ENCODE results near the gene RAD51B. TPM values are rescaled to one million over a fixed set of nuclear protein-coding genes. Genes with fewer than 3 reads are reported as not detected.

Gene RAD51B
- total and polyA plus RNA-seq, 9 of the 15 experiments (the other 6 are each of a cell fraction or from before 2014, with no cell fraction given): 8.5 to 17.3 (median 11.3) TPM

DNA sequence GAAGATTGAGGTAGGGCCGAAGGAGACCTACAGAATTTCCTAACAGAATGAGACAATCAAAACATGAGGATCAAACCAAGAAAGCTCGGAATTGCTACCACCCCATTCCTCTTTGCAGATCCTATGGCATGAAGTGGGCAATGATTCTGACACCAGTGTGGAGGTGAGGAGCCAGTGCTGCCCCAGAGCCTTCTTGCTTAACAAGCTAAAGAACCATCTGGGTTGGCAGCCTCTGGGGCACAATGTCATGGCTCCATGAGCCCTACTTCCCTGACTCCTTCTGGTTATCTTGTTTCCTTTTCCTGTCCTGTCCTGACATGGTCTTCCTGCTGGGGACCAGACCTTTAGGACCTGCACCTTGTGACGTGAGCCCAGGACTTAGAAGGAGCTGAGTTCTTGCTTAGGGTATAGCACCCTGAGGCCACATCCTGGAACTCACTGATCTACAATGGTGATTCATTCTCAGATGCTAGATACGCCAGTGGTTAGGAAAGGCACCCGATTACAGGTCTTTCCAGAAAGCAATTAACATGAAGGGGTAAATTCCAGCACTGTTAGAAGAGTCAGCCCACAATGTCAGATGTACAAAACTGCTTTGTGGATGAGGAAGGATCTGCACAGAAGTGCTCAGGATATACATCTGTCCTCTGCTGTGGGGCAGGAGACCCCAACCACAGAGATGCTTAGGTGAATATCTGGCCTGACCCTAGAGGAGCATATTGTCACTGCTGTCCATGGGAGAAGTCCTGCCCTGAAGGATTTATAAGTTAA, 649.0 kb downstream of the RAD51B start:
- Histone ChIP-seq H3K27me3 (ENCODE audit: control insufficient read depth in 2 of 2, insufficient read depth in 2 of 2, low read length in 2 of 2) (no peaks in the 10 kb centered on the region), H3K4me3 (no peak overlapping the region), H3K4me1 (replicated peaks in 1 of 2; ENCODE audit: control insufficient read depth in 2 of 2, insufficient read depth in 2 of 2, low read length in 2 of 2) (no peaks in the 10 kb centered on the region; a peak in 2 of 5 replicates), H2AFZ (ENCODE audit: low read depth, low read length) (no peak overlapping the region), H3K9me3 (replicated peaks; ENCODE audit: control insufficient read depth, insufficient read depth, low read depth, low read length) (no peaks in the 10 kb centered on the region), H3K36me3 (ENCODE audit: control insufficient read depth, insufficient read depth, low read length) (no peaks in the 10 kb centered on the region), H3K9me1 (ENCODE audit: control insufficient read depth, insufficient read depth, low read length) (no peaks in the 10 kb centered on the region), H3K4me2 (ENCODE audit: insufficient read depth, low read length) (no peak overlapping the region), H3K27ac (ENCODE audit: extremely low read depth, low read depth, low read length) (no peak overlapping the region), H3K79me2 (ENCODE audit: control insufficient read depth, insufficient read depth, low read length) (no peaks in the 10 kb centered on the region), H3K9ac (ENCODE audit: insufficient read depth in 1 of 2, low read depth in 2 of 2, low read length in 2 of 2) (no peak overlapping the region), H4K20me1 (replicated peaks; ENCODE audit: control insufficient read depth, insufficient read depth, low read length) (no peaks in the 10 kb centered on the region)
- 52% methylated on average over 5 of the region's 5 CpGs for WGBS (ENCODE audit: insufficient coverage, low coverage, missing lambda C conversion rate)
- no peak for ATAC-seq
- ChIA-PET POLR2A (interaction anchor here (0.6 kb wide), 1 partner anchor 290 kb away, joined by 3 read pairs; no protein-coding TSS in a partner anchor), CTCF (ENCODE audit: low intra/inter-chr PET ratio) (no interaction called here)
- TF ChIP-seq FOSL1 (tag; conservative IDR thresholded peaks at IDR 0.05) (peak; percentile 80), SP1 (CRISPR knock-in tag; IDR thresholded peaks at IDR 0.05) (no peak), CBX2 (IDR thresholded peaks at IDR 0.05; ENCODE audit: insufficient read depth, low read length, poor library complexity, severe bottlenecking) (no peak), JUND (IDR thresholded peaks at IDR 0.05; ENCODE audit: borderline replicate concordance, low read depth, low read length) (0 out of 2 replicates have a peak, but pooled peaks have one; percentile 7), JUND (tag; IDR thresholded peaks at IDR 0.05; ENCODE audit: borderline replicate concordance, low read depth, low read length) (no peak; the same call in 2 of the 3 replicates)
- BruUV-seq (replicated peaks): no TSS peak
- no peak for FAIRE-seq
- in situ Hi-C loops (cut with MboI) (no loop called here), intact Hi-C loops (cut with micrococcal nuclease) (no loop called here)
- no peak for DNase-seq (ENCODE audit: extremely low read depth in 1 of 4, low spot score in 3 of 4)

All from K562 (cell line).